GM18526 (cell line): Measurements from ENCODE around the gene TAMALIN.

Source experiments
- POLR2A ChIP-seq: IDR thresholded peaks from 3 replicates; pipeline ENCODE4 v1.6.1; 2011; ENCODE audit not compliant: insufficient read length; ENCODE audit errors: extremely low read depth

Gene TAMALIN

DNA sequence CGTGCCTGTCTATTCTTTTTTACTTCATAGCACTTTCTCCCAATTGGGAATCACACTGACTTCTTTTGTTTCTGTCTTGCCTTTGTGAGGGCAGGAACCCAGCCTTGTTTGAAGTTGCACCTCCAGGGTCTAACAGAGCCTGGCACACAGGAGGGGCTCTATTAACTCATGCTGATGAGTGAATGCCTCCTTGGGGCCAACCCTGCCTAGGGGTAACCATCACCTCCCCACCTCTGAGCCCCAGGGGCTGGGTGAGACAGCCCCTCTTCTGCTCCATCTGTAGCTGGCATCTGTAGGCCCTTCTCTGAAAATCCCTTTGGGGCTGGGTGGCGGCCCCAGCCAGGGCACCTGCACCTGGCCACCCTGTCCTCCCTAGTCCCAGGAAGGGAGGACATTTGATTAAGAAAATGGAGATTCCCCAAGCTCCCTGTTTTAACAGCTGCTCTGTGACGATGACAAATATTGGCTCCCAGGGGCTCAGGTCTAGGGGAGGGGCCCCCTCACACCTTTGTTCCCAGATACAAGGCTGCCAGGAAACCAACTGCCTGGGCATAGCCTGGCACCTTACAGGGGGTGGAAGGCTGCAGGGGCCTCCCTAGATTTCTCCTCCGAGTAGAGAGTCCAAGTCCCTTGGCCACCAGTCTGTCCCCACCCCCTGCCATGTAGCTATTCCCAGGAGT, 11.8 kb downstream of the TAMALIN start:
- no peak for TF ChIP-seq POLR2A

DNA sequence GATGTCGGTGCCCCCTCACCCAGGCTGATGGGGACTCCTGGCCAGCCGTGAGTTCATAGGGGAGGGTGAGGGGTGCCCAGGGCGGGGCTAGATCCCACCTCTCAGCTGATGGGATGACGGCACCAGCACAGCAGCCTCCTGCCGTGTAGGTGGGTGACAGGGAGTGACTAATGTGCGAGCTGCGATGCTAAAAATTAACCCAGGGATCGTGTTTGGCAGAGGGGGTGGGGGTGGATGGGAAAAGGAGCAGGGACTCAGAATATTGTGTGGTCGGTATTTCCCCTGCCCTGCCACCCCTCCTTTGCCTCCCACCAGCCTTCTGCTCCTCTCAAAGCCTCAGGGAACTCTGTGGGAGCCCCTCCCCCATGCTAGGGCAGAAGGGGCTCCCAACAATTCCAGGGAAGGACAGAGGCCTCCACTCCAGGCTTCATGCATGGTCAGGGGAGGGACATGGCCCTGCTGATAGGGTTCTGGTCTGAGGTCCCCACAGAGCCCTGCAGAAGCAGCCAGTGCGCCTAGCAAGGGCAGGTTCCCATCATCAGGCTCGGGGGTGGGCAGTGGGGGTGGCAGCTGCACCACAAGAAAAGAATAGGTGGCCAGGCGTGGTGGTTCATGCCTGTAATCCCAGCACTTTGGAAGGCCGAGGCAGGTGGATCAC, 12.5 kb downstream of the TAMALIN start:
- no peak for TF ChIP-seq POLR2A

DNA sequence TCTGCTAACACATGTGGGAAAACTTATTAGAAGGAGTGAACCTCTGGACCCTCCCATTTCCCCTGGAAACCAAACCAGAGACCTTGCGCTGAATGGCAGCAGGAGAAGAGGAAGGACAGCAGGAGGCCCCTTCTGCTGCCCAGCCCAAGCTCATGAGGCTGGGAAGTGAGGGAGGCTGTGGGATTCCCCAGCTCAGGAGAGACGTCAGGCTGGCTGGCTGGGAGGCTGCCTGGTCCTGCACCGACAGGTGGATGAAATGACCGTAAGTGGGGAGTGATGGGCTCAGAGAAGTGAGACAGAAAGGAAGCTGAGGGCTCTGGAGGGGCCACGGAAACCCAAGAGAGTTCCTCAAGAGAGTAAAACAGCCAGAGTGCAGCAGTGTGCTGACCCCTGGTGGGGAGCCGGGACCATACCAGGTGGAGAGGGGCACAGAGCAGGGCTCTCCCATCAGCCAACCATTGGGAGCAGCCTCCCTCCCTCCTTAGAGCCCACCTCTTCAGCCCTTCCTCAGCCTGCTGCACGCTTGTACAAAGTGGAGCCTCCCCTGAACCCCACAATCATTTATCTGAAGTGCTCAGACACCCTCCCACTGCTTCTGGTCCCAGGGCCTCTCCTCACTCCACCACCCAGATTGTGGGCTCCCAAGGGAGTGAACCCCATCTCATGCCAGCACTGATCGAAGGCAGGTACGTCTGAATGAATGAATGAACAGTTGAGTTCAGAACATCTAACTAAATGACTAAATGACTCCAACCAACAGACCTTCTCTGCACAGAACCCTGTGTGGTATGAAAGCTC, 14.0 kb downstream of the TAMALIN start:
- no peak for TF ChIP-seq POLR2A

DNA sequence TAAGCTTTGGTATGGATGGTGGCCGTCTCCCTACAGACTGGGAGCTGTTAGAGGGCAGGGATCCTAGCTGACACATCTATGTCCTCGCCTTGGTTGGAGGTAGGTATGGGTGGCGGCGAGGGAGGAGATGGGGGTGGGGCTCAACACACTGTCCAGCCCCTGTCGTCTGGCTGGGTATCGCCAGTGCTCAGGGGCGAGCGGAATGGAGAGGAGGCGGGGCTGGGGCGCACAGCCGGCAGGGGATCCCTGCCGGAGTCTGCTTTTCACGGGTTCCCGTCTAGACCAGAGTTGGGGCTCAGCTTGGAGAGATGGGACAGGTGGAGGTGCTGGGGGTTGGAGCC, 16.1 kb downstream of the TAMALIN start:
- no peak for TF ChIP-seq POLR2A

DNA sequence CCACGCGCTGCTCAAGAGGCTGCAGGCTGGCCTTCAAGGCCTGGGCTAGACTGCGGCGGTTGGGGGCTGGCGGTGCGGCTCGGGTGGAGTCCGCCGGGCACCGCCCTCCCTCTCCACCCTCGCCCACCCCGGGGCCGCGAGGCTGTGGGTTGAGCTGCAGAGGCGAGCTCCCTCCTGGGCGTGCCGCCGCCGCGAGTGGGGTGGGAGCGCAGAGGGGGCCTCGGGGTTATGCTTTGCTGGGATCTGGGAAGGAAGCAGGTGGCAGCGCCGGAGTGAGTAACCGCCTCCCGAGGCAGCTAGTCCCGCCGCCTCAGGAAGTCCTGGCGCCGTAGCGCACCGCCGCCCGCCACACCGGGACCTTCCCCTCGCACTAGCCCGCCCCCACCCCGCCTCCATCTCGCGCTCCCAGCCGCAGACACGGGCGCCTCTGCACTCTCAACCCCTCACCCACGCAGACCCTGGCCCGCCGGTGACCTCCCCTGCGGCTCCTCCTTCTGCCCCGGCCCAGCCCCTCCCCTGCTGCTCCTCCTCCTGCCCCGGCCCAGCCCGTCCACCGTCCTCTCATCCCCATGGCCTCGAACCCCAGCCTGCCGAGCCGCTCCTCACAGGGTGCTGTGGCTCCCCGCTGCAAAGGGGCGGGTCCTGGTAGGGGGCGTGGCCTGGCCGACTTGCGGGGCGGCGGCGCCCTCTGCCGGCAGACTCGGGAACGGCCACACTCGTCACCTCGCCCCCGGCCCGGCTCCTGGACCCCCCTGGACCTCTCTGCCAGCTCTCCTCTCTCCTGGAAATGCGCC, 16.6 kb downstream of the TAMALIN start:
- TF ChIP-seq POLR2A = no peak

DNA sequence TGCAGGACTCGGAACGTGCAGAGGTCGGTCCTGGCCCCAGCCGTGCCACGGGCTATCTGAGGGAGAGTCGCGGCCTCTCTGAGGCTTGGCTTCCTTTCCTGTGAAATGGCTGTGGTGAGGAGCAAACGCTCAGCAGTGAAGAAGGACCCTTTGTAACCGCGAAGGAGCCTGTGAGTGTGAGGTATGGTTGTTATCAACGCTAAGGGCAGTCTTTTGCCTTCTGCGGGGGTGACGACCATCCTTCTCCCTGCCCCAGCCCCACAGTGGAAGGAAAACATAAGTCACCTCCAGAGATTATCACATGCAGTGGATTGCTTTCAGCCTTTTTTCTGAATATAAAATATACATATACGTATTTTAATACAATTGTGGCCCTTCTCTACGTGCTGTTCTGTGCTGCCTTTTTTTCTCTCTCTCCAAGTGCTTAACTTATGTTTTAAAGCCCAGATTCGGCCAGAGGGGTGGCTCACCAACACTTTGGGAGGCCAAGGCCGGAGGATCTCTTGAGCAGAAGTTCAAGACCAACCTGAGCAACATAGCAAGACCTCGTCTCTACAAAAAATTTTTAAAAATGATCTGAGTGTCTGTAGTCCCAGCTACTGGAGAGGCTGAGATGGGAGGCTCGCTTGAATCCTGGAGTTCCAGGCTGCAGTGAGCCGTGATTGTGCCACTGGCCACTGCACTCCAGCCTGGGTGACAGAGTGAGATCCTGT, 17.4 kb downstream of the TAMALIN start:
- no peak for TF ChIP-seq POLR2A

DNA sequence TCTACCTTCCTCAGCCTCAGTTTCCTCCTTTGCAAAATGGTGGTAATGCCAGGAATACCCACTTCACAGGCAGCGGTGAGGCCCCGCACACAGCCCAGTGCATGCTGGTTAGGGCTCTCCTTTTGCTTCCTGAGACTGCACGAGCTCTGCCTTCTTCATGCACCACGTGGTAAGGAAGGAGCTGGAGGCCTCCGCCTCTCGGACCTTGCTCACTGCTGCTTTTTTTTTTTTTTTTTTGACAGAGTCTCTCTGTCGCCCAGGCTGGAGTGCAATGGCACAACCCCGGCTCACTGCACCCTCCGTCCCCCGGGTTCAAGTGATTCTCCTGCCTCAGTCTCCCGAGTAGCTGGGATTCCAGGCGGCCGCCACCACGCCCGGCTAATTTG, 18.1 kb downstream of the TAMALIN start:
- TF ChIP-seq POLR2A = no peak

DNA sequence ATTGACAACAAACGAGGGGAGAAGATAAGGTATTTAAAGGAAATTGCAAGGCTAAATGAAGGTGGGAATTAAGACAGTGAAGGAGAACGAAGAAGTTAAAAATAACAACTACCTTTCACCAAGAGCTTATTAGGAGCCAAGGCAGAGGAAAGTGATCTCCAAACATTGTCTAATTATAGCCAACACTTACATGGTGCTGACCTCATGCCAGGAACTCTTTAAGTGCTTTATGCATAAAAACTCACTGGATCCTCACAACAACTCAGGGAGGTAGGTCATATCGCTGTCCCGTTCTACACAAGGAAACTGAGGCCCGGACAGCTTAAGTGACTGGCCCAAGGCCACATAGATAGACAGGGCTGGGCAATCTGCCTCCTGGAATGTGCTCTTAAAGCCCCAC, 19.5 kb downstream of the TAMALIN start:
- no peak for TF ChIP-seq POLR2A

DNA sequence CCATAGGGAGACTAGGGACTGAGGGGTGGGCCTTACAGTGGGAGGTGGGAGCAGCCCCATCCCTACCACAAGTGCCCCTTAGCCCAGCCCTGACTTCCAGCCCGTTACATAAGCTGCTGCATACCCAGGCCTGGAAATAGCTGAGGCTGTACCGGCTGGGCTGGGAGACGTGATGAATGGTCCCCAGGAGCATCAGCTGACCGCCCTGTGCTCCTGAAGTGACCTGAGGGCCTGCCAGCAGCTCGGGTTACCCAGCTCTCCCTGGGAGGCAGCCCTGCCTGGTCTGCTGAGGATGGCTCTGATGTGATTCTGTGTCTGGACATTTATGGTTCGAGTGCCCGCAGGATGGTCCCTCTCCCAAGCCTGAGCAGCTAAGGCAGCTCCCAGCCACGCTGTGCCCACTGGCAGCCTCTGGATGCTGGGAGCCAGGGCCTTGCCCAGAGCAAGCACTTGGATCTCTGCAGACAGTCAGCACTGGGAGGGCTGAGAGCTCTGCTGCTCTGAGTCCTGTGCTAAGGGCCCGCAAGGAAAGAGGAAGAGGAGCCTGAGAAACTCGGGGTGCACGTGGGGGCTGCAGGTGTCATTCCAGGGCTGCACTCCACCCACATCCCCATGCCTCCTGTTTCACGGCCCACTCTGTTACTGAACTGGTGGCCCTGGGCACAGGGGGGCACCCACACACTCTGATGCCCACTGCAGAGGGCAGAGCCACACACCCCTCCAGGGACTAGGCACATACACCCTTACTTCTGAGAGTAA, 20.5 kb downstream of the TAMALIN start:
- TF ChIP-seq POLR2A = no peak

DNA sequence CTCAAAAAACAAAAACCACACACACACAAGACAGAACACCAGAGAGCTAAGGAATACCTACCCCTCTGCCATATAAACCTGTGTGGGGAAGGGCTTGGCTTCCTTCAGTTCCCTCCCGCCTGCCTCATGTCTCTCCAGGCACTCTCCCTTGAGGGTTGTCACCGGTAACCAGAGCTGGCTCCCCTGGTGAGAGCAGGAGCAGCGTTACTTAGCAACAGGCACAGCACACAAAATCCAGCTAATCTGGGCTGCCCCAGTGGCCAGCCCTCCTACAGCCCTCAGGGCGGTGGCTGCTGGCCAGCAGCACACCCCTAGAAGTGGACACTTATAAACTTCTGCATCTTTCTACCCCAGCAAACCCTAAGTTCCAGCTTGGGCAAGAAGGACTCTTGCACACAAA, 22.9 kb downstream of the TAMALIN start:
- no peak for TF ChIP-seq POLR2A

DNA sequence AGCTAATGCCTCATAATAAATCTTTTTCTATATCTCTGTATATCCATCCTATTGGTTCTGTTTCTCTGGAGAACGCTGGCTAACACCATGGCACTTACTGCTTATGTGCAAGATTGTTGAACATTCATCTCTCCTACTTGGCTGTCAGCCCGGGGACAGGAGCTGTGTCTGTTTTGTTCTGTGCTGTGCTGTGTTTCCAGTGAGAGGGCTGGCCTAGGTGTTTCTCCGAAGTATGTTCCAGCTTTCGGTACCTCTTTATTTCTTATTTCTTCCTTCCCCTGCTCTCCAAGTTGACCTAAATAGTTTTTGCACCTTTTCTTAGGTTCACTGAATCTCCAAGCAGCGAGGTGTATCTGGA, 25.7 kb downstream of the TAMALIN start:
- TF ChIP-seq POLR2A = no peak

DNA sequence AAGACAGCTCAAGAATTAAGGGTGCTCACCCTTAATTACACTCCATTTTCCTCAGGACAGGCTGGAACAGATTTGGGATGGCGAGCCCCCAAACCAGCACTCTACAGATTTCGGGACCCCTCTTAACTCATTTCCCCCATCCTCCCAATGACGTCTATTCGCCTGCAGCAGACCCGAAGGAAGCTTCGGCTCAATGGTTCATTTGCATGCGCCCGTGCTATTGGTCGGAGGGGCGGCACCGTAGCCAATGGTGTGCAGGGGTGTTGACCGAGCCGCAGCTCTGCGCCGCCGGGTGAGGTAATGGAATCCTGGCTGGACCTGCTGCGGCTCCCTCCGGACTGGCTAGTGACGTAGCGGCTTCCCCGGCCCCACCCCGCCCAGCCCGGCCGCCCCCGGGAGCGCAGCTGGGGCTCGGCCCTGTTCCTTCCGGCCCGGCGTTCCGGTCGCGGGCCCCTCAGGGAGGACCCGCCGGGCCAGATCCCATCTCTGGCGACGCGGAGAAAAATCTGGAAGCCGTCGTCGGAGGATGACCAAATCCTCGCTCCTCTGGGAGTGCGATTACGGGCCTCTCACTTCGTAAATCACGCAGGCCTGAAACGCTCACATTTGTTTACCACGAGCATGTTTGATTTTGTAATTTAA, 26.2 kb downstream of the TAMALIN start:
- peak; percentile 53 for TF ChIP-seq POLR2A

DNA sequence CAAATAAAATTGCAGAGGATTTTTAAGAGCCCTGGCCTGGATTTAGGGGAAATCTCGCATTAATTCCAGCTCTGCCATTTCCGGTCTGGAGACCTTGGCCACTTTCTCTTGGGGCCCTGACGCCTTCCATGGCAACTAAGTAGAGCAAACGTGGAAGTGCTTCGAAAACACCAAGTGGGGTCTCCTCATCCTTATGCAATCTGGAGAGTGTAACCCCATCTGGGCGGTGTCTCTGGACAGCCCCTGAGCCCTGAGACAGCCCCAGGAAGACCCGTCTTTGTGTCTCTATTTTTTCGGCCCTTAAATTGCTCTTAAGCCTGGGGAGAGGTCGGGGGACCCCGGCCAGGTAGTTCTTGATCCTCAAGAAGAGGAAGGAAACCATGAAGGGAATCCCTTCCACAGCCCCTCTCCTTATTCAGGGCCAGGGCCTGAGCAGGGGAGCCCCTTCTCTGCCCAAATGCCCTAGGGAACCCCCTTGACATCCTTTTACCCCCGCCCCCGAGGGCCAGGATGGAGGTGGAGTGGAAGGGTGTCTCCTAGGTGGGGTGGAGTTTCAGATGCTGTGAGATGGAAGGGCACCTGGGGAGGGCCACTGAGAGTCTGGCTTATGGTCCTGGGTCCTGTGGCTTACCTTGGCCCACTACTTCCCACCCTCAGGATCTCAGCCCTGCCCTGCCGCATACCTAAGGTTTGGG, 26.8 kb downstream of the TAMALIN start:
- no peak for TF ChIP-seq POLR2A

DNA sequence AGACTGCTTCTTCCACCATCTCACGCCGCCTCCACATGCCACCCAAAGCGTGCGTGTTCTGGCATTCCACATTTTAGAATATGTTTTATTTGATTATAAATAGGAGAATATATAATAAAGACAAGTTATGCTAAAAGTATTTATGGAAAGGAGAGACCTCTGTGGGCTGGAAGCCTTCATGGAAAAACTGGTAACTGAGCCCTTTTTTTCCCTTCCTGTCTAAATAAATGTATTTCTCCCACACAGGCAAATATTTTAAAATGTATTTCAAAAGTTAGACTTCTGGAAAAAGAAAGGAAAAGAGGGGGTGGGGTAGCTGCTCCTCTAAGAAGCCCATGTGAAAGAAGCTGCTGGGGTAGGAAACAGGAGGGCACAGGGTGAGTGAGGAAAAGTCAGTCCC, 28.4 kb downstream of the TAMALIN start:
- TF ChIP-seq POLR2A = no peak

DNA sequence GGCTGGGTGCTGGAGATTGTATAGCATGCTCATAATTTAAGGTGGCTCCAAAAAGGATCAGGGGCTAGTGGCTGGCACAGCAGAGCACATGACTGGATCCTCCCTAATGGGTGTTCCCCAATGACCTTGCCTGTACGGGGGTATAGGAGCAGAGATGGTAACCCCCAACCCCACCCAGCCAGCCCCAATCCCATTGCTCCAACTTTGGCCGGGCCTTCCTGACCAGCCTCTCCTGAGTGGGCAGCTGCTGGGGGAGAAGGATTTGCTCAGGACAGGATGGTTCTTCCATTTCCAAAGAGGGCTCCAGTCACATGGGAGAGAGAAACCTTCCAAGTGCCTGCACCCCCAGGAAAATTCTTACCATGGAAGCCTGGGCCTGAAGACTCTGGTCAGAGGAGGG, 29.2 kb downstream of the TAMALIN start:
- TF ChIP-seq POLR2A = no peak
